Coronary artery (tissue), 2 donors: ENCODE data around the gene DUSP10.

Source experiments
- DNase-seq: peaks from one replicate; pipeline ENCODE4 v3.0.0-alpha.2; 2017; ENCODE audit warnings: low spot score
- H3K27ac ChIP-seq, 2 donors: fragments of 200-600 bp; sonication (generic); one replicate each; pipeline ENCODE4 v1.5.1; 2016 to 2019
- H3K4me3 ChIP-seq: fragments of 200-600 bp; sonication (generic); 2 replicates; pipeline ENCODE4 v1.5.1; 2016; ENCODE audit warnings: mild to moderate bottlenecking, moderate library complexity
- CTCF ChIP-seq: fragments of 200-600 bp; sonication (generic); IDR thresholded peaks from one replicate; pipeline ENCODE4 v1.5.1; 2019; ENCODE audit warnings: antibody characterized with exemption

Gene DUSP10

GRCh38 chr1:221756830-221757551, 15.1 kb upstream of the DUSP10 start:
- Histone ChIP-seq H3K27ac (no peak overlapping the region), H3K4me3 (no peak overlapping the region)
- DNase-seq: no peak
- TF ChIP-seq CTCF: no peak

GRCh38 chr1:221753828-221754188, 11.9 kb upstream of the DUSP10 start:
- Histone ChIP-seq H3K4me3 (no peak overlapping the region), H3K27ac (no peak overlapping the region)
- TF ChIP-seq CTCF: no peak
- DNase-seq: no peak

- no peak for TF ChIP-seq CTCF
- Histone ChIP-seq H3K27ac (no peak overlapping the region), H3K4me3 (no peak overlapping the region)
- no peak for DNase-seq
Measured at GRCh38 chr1:221751226-221751887, 9.5 kb upstream of the DUSP10 start.

GRCh38 chr1:221748981-221749380, 7.1 kb upstream of the DUSP10 start:
- Histone ChIP-seq H3K27ac (no peak overlapping the region), H3K4me3 (no peak overlapping the region)
- TF ChIP-seq CTCF: no peak
- no peak for DNase-seq

- Histone ChIP-seq H3K4me3 (no peak overlapping the region), H3K27ac (no peak overlapping the region)
- no peak for DNase-seq
- TF ChIP-seq CTCF: no peak
Measured at GRCh38 chr1:221747839-221748238, 6.0 kb upstream of the DUSP10 start.

- H3K27ac ChIP-seq: peak overlapping the region; percentile 97 to 100
- no peak for TF ChIP-seq CTCF
- H3K4me3 ChIP-seq: peak overlapping the region; percentile 96
- no peak for DNase-seq
Measured at GRCh38 chr1:221743416-221744208, 1.7 kb upstream of the DUSP10 start.
